K562 (cell line): ENCODE results near the gene AHCYL1. TPM values are rescaled to one million over a fixed set of nuclear protein-coding genes. Genes with fewer than 3 reads are reported as not detected.

ENCODE experiments used
- EP300 ChIP-seq: IDR thresholded peaks from 2 replicates; pipeline ENCODE4 v1.6.1; 2012; ENCODE audit warnings: low read length, improper control_type of control experiment
- ESRRB ChIP-seq: fragments of 250-450 bp; sonication (Bioruptor Pico); IDR thresholded peaks from 2 replicates; pipeline ENCODE4 v1.5.0; 2020; ENCODE audit warnings: mild to moderate bottlenecking, moderate library complexity, borderline replicate concordance
- HIVEP1 ChIP-seq: fragments of 250-450 bp; sonication (Bioruptor Pico); IDR thresholded peaks from 2 replicates; pipeline ENCODE4 v1.4.0; 2020; ENCODE audit warnings: mild to moderate bottlenecking
- LARP7 ChIP-seq: fragments of 450-650 bp; IDR thresholded peaks from 2 replicates; pipeline ENCODE4 v1.6.1; 2016
- NUFIP1 ChIP-seq: fragments of 450-650 bp; IDR thresholded peaks from 2 replicates; pipeline ENCODE4 v1.6.1; 2018; ENCODE audit not compliant: partially characterized antibody
- PHF8 ChIP-seq: fragments of 200-600 bp; sonication (generic); IDR thresholded peaks from 2 replicates; pipeline ENCODE4 v1.6.1; 2012; ENCODE audit warnings: mixed run types, mild to moderate bottlenecking, inconsistent platforms, low read length, moderate library complexity, borderline replicate concordance
- SMARCA4 ChIP-seq: fragments of 450-650 bp; IDR thresholded peaks from 2 replicates; pipeline ENCODE4 v1.6.1; 2016
- SRSF7 ChIP-seq: fragments of 200-400 bp; formaldehyde crosslinking; optimal IDR thresholded peaks from 2 replicates; pipeline ENCODE3; 2017; ENCODE audit warnings: mild to moderate bottlenecking, low read depth, low read length
- THRAP3 ChIP-seq: fragments of 450-650 bp; IDR thresholded peaks from 2 replicates; pipeline ENCODE4 v1.6.1; 2016; ENCODE audit warnings: mild to moderate bottlenecking, inconsistent platforms, borderline replicate concordance
- ZBTB11 ChIP-seq, 3 experiments: fragments of 200-800 bp in 1 of 3; fragments of 250-450 bp in 1 of 3; fragments of 450-650 bp in 1 of 3; sonication (Bioruptor Pico) in 1 of 3; sonication (Bioruptor generic) in 1 of 3; formaldehyde crosslinking in 1 of 3; IDR thresholded peaks; 2 replicates each; pipeline versions ENCODE4 v1.6.1 to v1.8.0; 2016 to 2022; ENCODE audit warnings: mild to moderate bottlenecking in 2 of 3, missing genetic modification characterization in 2 of 3, missing compliant biosample characterization in 1 of 3, moderate library complexity in 1 of 3
- ZNF586 ChIP-seq: fragments of 450-650 bp; formaldehyde crosslinking; conservative IDR thresholded peaks from 2 replicates; pipeline ENCODE4 v1.4.0; 2020; ENCODE audit warnings: mild to moderate bottlenecking, moderate library complexity
- polyA plus RNA-seq, 8 experiments: library from polyadenylated mRNA; depleted of rRNA in 4 of 8; stranded (reverse) in 5 of 8; unstranded in 3 of 8; fragments of >200 nt; fragmentation: Nextera tagmentation in 2 of 8; fragmentation: Illumina TruSeq in 1 of 8; extraction: Ambion mirVana in 2 of 8; extraction: Trizol in 1 of 8; gene quantifications; 2 replicates each; pipeline versions ENCODE4 v1.2.1 to v1.2.3, GENCODE V29; 2011 to 2014; ENCODE audit warnings: inconsistent platforms in 1 of 8, missing spikeins in 1 of 8
- total RNA-seq, 7 experiments: library from RNA; depleted of rRNA in 6 of 7; stranded (reverse); fragments of >200 nt in 6 of 7; fragmentation: Illumina TruSeq in 2 of 7; extraction: Trizol in 2 of 7; gene quantifications; 2 replicates each; pipeline versions ENCODE4 v1.2.1 to v1.2.3, GENCODE V29; 2011 to 2021; ENCODE audit warnings: low replicate concordance in 1 of 7

The AHCYL1 gene
- total and polyA plus RNA-seq, 9 of the 15 experiments (the other 6 are each of a cell fraction or from before 2014, with no cell fraction given) = 27.3 to 118 (median 44.5) TPM

GRCh38 chr1:109984190-109984455 lies 442 bp upstream of the AHCYL1 start (continued):
- TF ChIP-seq PHF8 = no peak
- no peak for TF ChIP-seq SRSF7
- TF ChIP-seq SMARCA4 = no peak
- TF ChIP-seq ZNF586 (CRISPR knock-in tag) = no peak
- no peak for TF ChIP-seq ESRRB (CRISPR knock-in tag)
- no peak for TF ChIP-seq ZBTB11 (CRISPR knock-in tag; IDR thresholded peaks at IDR 0.05)
- TF ChIP-seq THRAP3 = no peak
- TF ChIP-seq LARP7 = no peak
- no peak for TF ChIP-seq NUFIP1
- no peak for TF ChIP-seq EP300
- no peak for TF ChIP-seq HIVEP1 (CRISPR knock-in tag)
- TF ChIP-seq, all 486 proteins: peak for 7
